Fibroblast of peridontal ligament (primary cell): ENCODE measurements around the gene CT47A7.
"Not testable (repeated sequence)": the region's sequence is repeated elsewhere in the genome, so short reads cannot be mapped to it uniquely, and the experiment has no call there.

Source experiments
- DNase-seq: peaks from one replicate; pipeline ENCODE4 v3.0.0-alpha.2; 2010; ENCODE audit errors: extremely low read depth

Gene CT47A7

DNA sequence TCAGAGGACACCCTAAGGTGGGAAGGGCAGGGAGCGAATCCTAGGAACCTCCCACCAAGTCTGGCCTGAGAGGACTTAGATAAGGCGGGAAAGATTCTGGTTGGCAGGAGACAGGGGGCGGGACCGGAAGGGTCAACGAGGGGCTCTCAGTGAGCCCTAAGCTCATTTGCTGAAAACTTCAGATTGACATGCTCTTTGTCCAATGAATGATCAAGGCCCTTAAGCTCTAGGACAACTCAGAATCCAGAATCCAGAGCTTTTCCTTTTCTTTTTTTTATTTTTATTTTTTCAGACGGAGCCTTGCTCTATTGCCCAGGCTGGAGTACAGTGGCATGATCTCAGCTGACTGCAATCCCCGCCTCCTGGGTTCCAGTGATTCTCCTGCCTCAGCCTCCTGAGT, at the start of gene CT47A7:
TSS of gene CT47A7 (minus strand) at position 101 of the 400 bp plus-strand sequence. CDS start 255 bp downstream, outside the sequence.
- DNase-seq = not testable (repeated sequence)

- DNase-seq = no peak
Measured at GRCh38 chrX:121000589-121000988, 44.2 kb upstream of the CT47A7 start.

DNA sequence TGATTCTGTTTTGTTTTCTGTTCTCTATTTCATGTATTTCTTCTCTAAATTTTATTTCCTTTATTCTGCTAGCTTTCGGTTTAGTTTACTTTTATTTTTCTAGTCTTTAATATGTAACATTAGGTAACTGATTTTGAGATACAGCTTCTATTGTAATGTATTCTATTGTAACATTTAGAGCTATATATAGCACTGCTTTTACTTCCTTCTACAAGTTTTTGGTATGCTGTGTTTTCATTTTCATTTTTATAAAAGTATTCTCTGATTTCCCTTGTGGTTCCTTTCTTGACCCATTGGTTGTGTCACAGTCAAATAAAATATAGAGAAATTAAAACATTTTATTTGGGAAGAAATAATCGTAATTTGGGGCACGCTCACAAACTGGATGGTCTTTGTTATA, 43.0 kb upstream of the CT47A7 start:
- DNase-seq = no peak

DNA sequence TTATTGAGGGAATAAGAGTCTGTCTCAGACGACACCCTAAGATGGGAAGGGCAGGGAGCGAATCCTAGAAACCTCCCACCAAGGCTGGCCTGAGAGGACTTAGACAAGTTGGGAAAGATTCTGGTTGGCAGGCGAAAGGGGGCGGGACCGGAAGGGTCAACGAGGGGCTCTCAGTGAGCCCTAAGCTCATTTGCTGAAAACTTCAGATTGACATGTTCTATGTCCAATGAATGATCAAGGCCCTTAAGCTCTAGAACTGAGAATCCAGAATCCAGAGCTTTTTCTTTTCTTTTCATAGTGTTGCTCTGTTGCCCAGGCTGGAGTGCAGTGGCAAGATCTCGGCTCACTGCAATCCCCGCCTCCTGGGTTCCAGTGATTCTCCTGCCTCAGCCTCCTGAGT, 29.3 kb upstream of the CT47A7 start, which contains the start of gene CT47A1:
TSS of gene CT47A1 (minus strand) at position 101 of the 400 bp plus-strand sequence. CDS start 231 bp downstream, outside the sequence.
- not testable (repeated sequence) for DNase-seq
